Fibroblast of pulmonary artery (primary cell): ENCODE measurements around the gene SPARC.

ENCODE experiments used
- DNase-seq: peaks from one replicate; pipeline ENCODE4 v3.0.0-alpha.2; 2010; ENCODE audit warnings: low read depth
- H3K4me3 ChIP-seq: replicated peaks from 2 replicates; pipeline ENCODE4 v1.5.1; 2011; ENCODE audit warnings: low read depth, mild to moderate bottlenecking, control low read depth, low read length, moderate library complexity
- TF ChIP-seq, protein P1 (sequence below): IDR thresholded peaks from 2 replicates; pipeline ENCODE4 v1.5.1; 2011; ENCODE audit warnings: mild to moderate bottlenecking, control low read depth, low read length, inconsistent platforms; ENCODE audit errors: missing control alignments

The SPARC gene

DNA sequence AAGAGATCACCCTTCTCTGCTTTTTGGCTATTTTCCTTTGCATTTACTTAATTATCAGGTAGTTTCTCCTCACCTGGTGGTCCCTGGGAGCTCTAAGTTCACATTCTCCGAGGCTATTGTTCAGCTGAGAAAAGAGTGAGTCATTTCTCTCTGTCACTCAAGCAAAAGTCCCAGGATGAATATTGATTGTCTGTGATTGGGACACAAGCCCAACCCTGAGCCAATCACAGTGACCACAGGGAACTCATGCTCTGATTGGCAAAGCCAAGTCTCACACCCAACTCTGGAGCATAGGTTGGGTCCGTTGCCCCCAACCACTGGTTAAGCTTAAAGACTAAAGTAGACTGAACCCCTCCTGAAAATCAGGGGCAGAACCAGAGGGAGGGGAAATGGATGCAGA is 67.8 kb downstream of the SPARC start:
- DNase-seq = no peak
- TF ChIP-seq, protein P1, sequence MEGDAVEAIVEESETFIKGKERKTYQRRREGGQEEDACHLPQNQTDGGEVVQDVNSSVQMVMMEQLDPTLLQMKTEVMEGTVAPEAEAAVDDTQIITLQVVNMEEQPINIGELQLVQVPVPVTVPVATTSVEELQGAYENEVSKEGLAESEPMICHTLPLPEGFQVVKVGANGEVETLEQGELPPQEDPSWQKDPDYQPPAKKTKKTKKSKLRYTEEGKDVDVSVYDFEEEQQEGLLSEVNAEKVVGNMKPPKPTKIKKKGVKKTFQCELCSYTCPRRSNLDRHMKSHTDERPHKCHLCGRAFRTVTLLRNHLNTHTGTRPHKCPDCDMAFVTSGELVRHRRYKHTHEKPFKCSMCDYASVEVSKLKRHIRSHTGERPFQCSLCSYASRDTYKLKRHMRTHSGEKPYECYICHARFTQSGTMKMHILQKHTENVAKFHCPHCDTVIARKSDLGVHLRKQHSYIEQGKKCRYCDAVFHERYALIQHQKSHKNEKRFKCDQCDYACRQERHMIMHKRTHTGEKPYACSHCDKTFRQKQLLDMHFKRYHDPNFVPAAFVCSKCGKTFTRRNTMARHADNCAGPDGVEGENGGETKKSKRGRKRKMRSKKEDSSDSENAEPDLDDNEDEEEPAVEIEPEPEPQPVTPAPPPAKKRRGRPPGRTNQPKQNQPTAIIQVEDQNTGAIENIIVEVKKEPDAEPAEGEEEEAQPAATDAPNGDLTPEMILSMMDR = no peak
- no peak overlapping the region for H3K4me3 ChIP-seq

DNA sequence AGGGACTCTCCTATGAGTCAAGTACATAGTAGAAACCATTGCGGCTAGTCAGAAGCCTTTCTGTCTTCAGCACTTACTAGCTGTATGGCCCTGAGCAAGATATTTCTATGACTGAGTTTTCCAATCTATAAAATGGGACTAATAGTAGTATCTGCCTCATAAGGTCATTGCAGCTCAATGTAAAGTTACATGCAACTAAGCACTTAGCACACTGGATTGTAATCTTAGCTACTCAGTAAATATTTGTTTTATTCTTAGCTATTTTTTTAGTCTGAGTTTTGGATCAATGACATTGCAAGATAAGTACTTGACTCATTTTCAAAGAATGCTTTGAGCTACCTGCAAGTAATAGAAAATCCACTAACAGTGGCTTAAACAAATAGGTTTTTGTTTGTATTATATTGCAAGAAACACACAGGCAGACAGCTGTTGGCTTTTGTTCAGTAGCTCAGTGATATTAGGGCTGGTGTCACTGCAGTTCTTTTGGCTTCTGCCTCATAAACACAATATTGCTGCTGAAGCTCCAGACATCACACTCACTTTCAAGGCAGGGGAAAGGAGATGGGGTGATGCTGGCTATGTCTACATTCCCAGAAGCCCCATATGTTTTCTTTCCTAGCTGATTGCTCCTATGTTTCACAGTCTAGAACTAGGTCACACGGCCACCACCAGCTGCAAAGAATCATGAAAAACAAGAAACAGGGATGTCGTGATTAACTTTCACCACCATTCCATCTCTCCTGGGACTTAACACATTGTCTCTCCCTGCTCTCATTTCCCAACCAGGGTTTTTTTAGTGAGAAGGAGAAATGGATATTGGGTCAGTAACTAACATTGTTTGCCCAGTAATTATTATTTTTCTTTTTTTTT is 68.6 kb downstream of the SPARC start:
- TF ChIP-seq, protein P1 = no peak
- H3K4me3 ChIP-seq = no peak overlapping the region
- no peak for DNase-seq

DNA sequence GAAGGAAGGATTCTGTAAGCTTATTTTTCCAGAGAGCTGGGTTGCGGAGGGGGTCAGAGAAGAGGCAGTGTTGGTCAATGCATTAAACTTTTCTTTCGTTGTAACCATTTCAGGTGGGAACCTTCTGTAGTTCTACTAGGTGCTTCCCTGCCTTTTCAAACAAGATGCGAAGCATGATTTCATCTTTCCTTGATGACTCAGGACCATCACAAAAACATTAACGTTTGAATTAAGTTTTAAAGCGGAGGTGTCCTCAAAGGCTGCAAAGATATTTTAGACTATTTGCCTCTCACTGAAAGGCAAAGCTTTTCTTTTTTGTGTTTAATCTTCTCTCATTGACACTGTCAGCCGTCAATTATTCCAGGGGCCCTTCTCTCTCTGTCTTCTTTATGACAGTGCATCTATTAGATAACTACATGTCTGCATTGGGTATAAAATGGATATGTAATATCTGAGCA is 69.3 kb downstream of the SPARC start:
- DNase-seq = no peak
- TF ChIP-seq, protein P1 = no peak
- no peak overlapping the region for H3K4me3 ChIP-seq

DNA sequence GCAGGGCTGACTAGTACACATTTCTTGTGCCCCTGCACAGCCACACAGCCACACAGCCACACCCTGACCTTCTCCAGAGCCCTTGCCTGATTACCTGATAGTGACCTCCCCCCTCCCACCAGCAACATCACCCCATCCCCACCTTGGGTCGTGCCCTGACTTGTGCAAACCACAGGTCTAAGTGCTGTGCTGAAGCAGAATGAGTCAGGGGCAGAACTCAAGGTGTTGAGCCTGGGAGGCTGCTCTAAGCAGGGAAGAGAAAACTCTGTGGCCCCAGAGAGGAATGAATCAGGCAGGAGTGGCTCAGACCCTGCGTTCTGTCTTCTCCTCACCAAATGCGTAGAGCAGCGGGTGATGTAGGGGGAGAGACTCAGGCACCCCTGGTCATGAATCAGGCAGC is 71.3 kb downstream of the SPARC start:
- TF ChIP-seq, protein P1 = no peak
- DNase-seq = no peak
- H3K4me3 ChIP-seq = no peak overlapping the region

DNA sequence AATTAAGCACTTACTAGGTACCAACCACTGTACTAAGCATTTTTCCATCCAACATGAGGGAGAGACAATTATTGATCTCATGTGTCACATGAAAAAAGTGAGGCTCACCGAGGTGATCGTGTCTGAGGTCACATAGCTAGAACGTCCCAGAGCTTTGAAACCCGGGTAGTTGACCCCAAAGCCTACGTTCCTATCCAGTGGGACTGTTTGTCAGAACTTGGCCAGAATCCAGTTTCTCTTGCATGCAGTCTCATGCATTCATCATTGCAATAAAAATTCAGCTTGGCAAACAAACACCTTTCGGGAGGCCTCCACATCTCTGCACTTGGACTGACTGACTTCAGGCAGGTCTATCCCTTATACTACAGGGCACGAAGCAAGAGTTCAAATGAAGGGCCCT is 72.2 kb downstream of the SPARC start:
- H3K4me3 ChIP-seq = no peak overlapping the region
- no peak for DNase-seq
- TF ChIP-seq, protein P1 = no peak

DNA sequence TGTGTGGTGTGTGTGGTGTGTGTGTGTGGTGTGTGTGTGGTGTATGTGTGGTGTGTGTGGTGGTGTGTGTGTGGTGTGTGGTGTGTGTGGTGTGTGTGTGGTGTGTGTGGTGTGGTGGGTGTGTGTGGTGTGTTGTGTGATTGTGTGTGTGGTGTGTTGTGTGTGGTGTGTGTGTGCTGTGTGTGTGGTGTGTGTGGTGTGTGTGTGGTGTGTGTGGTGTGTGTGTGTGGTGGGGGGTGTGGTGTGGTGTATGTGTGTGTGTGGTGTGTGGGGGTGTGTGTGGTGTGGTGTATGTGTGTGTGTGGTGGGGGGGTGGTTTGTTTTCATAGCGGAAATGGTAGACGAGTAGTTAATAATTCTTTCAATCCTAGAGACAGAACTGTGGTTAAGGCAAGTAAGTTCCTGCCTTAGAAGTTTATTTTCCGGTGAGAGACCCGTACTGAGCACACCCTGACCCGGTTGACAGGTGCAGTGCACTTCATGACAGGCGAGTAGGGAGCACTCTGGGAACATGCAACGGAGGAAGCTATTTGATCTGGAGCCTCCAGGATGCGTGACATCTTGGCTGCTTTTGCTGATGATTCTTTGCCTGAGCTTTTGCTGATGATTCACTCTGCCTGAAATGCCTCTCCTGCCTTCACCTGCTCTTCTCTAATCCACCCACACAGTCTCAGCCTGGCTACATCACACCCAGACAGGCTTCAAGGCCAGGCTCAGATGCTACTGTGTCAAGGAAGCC is 73.9 kb downstream of the SPARC start:
- DNase-seq = no peak
- H3K4me3 ChIP-seq = no peak overlapping the region
- TF ChIP-seq, protein P1 = no peak
